ENCODE measurements around the gene SIK3.

GRCh38 chr11:117121176-117121575 lies 22.9 kb upstream of the SIK3 start:
- TF ChIP-seq CTCF (IDR thresholded peaks at IDR 0.05) (no peak), POLR2A (IDR thresholded peaks at IDR 0.05) (no peak), EP300 (IDR thresholded peaks at IDR 0.05) (no peak)
